ENCODE measurements around the gene PGAP1. TPM values are rescaled to one million over a fixed set of nuclear protein-coding genes. Genes with fewer than 3 reads are reported as not detected.

Gene PGAP1
- total RNA-seq, 1 donor from 2014 or later = 22.8 TPM

DNA sequence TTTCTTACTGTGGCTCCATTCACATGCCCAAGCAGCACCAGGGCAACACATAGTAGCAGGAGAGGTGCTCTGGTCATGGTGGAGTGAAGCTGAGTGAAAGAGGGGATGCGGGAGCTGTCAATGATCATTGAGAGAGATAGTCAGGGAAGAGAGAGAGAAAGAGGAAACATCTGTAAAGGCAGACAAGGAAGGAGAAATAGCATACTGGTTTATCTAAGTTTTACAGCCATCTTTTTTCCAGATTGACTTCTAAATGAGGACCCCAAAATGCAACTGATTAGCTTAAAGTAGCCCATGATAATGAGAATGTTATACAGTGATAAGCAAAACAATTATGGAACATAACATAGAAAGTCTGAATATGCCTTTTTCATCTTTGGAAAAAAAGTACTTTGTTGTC, 117.2 kb downstream of the PGAP1 start, which contains the start of gene C2orf66:
C2orf66 (minus strand) TSS at position 96 of the 400 bp plus-strand sequence; CDS start at position 77, 19 bp downstream.
- peaks cover 5% of the 10 kb centered on the region for H3K27me3 Mint-ChIP-seq (ENCODE audit: low read depth, unreplicated experiment)
- Histone ChIP-seq H2AFZ (ENCODE audit: low read depth, low read length) (no peak within 1 kb of the TSS), H3K4me2 (ENCODE audit: low read length) (no peak within 1 kb of the TSS), H4K20me1 (ENCODE audit: insufficient read depth, low read length) (no peaks in the 10 kb centered on the region), H3K9ac (ENCODE audit: low read length) (no peak within 1 kb of the TSS), H3K36me3 (ENCODE audit: insufficient read depth, low read length) (no peaks in the 10 kb centered on the region), H3K4me1 (ENCODE audit: insufficient read depth, low read length) (no peaks in the 10 kb centered on the region), H3K27ac (ENCODE audit: low read depth, low read length) (no peak within 1 kb of the TSS), H3K9me3 (ENCODE audit: insufficient read depth, low read depth, low read length) (no peaks in the 10 kb centered on the region), H3K27me3 (ENCODE audit: insufficient read depth, low read length) (no peaks in the 10 kb centered on the region), H3K79me2 (ENCODE audit: insufficient read depth, low read length) (no peaks in the 10 kb centered on the region), H3K4me3 (ENCODE audit: insufficient read depth, low read depth, low read length) (no peak within 1 kb of the TSS)
- no peak within 1 kb of the TSS for H3K27ac Mint-ChIP-seq (ENCODE audit: unreplicated experiment)
- no peaks in the 10 kb centered on the region for H3K4me1 Mint-ChIP-seq (ENCODE audit: low read depth, unreplicated experiment)
- H3K36me3 Mint-ChIP-seq (ENCODE audit: low read depth, unreplicated experiment) = no peaks in the 10 kb centered on the region
- no peak for DNase-seq (ENCODE audit: low read depth)
- H3K9me3 Mint-ChIP-seq (ENCODE audit: unreplicated experiment) = peaks cover 6% of the 10 kb centered on the region
- FAIRE-seq = no peak
- no peak within 1 kb of the TSS for H3K4me3 Mint-ChIP-seq (ENCODE audit: unreplicated experiment)
- TF ChIP-seq, protein P1, sequence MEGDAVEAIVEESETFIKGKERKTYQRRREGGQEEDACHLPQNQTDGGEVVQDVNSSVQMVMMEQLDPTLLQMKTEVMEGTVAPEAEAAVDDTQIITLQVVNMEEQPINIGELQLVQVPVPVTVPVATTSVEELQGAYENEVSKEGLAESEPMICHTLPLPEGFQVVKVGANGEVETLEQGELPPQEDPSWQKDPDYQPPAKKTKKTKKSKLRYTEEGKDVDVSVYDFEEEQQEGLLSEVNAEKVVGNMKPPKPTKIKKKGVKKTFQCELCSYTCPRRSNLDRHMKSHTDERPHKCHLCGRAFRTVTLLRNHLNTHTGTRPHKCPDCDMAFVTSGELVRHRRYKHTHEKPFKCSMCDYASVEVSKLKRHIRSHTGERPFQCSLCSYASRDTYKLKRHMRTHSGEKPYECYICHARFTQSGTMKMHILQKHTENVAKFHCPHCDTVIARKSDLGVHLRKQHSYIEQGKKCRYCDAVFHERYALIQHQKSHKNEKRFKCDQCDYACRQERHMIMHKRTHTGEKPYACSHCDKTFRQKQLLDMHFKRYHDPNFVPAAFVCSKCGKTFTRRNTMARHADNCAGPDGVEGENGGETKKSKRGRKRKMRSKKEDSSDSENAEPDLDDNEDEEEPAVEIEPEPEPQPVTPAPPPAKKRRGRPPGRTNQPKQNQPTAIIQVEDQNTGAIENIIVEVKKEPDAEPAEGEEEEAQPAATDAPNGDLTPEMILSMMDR (IDR thresholded peaks at IDR 0.05; ENCODE audit: insufficient read depth, low read depth, low read length) = no peak
- TF ChIP-seq EZH2 (IDR thresholded peaks at IDR 0.05; ENCODE audit: insufficient read depth, low read length) = no peak

DNA sequence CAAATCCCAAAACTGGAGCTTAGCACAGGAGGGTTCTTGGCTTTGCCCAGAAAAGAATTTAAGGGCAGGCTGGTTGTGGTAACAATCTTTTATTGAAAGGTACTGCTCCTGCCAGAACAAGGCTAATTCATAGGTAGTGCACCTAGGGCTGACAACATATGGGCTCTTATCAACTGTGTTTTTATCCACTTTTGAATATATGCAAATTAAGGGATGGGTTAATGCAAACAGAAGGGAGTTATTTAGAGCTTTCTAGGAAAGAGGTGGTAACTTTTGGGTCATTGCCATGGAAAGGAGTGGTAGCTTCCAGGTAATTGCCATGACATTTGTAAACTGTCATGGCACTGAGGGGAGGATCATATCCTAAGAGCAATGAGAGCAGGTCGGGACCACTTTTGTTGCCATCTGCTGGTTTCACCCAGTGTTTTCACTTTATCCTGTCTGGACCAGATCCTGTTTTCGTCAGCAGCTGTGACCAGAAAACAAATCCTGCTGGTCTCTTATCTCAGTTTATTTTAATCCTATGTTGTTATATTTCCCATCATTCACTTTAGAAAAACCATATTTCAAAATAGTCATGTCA, 118.3 kb downstream of the PGAP1 start:
- Mint-ChIP-seq H3K36me3 (ENCODE audit: low read depth, unreplicated experiment) (no peaks in the 10 kb centered on the region), H3K4me1 (ENCODE audit: low read depth, unreplicated experiment) (no peaks in the 10 kb centered on the region), H3K9me3 (ENCODE audit: unreplicated experiment) (no peaks in the 10 kb centered on the region), H3K27ac (ENCODE audit: unreplicated experiment) (no peak overlapping the region), H3K27me3 (ENCODE audit: low read depth, unreplicated experiment) (peaks cover 5% of the 10 kb centered on the region), H3K4me3 (ENCODE audit: unreplicated experiment) (no peak overlapping the region)
- Histone ChIP-seq H3K79me2 (ENCODE audit: insufficient read depth, low read length) (no peaks in the 10 kb centered on the region), H3K4me2 (ENCODE audit: low read length) (no peak overlapping the region), H2AFZ (ENCODE audit: low read depth, low read length) (no peak overlapping the region), H3K27ac (ENCODE audit: low read depth, low read length) (no peak overlapping the region), H3K27me3 (ENCODE audit: insufficient read depth, low read length) (no peaks in the 10 kb centered on the region), H3K36me3 (ENCODE audit: insufficient read depth, low read length) (no peaks in the 10 kb centered on the region), H4K20me1 (ENCODE audit: insufficient read depth, low read length) (no peaks in the 10 kb centered on the region), H3K4me3 (ENCODE audit: insufficient read depth, low read depth, low read length) (no peak overlapping the region), H3K9me3 (ENCODE audit: insufficient read depth, low read depth, low read length) (no peaks in the 10 kb centered on the region), H3K9ac (ENCODE audit: low read length) (no peak overlapping the region), H3K4me1 (ENCODE audit: insufficient read depth, low read length) (no peaks in the 10 kb centered on the region)
- DNase-seq (ENCODE audit: low read depth) = no peak
- TF ChIP-seq, protein P1 (IDR thresholded peaks at IDR 0.05; ENCODE audit: insufficient read depth, low read depth, low read length) = no peak
- TF ChIP-seq EZH2 (IDR thresholded peaks at IDR 0.05; ENCODE audit: insufficient read depth, low read length) = no peak
- no peak for FAIRE-seq

DNA sequence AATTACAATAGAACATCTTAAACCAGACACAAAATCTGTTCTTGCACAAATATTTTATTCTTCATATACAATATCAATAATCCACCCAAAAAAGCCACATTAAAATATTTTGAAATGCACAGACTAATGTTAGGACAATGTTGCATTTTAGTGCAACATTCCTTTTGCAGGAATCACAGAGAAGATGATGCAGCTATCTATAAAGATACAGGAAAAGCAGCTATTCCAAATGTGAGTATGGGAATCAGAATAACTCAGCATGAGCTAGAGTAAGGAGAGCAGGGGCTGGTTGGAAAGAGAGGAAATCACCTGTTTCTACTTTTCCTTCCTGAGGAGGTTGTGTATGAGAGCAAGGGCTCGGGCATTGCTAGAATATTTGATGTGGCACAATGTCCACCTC, 122.1 kb downstream of the PGAP1 start:
- Mint-ChIP-seq H3K27ac (ENCODE audit: unreplicated experiment) (no peak overlapping the region), H3K4me1 (ENCODE audit: low read depth, unreplicated experiment) (peaks cover 6% of the 10 kb centered on the region)

More for the DNA sequence above, 122.1 kb downstream of the PGAP1 start:
- TF ChIP-seq EZH2 (IDR thresholded peaks at IDR 0.05; ENCODE audit: insufficient read depth, low read length) = no peak
- TF ChIP-seq, protein P1 (IDR thresholded peaks at IDR 0.05; ENCODE audit: insufficient read depth, low read depth, low read length) = no peak
- Histone ChIP-seq H3K36me3 (ENCODE audit: insufficient read depth, low read length) (no peaks in the 10 kb centered on the region), H3K27ac (ENCODE audit: low read depth, low read length) (no peak overlapping the region), H3K9me3 (ENCODE audit: insufficient read depth, low read depth, low read length) (no peaks in the 10 kb centered on the region), H3K27me3 (ENCODE audit: insufficient read depth, low read length) (no peaks in the 10 kb centered on the region), H3K4me1 (ENCODE audit: insufficient read depth, low read length) (peaks cover 8% of the 10 kb centered on the region), H4K20me1 (ENCODE audit: insufficient read depth, low read length) (no peaks in the 10 kb centered on the region), H3K9ac (ENCODE audit: low read length) (no peak overlapping the region), H2AFZ (ENCODE audit: low read depth, low read length) (no peak overlapping the region), H3K79me2 (ENCODE audit: insufficient read depth, low read length) (peaks cover 1% of the 10 kb centered on the region), H3K4me2 (ENCODE audit: low read length) (no peak overlapping the region), H3K4me3 (ENCODE audit: insufficient read depth, low read depth, low read length) (no peak overlapping the region)
- FAIRE-seq (no peak), DNase-seq (ENCODE audit: low read depth) (no peak)
- H3K4me3 Mint-ChIP-seq (ENCODE audit: unreplicated experiment) = no peak overlapping the region
- H3K27me3 Mint-ChIP-seq (ENCODE audit: low read depth, unreplicated experiment) = no peaks in the 10 kb centered on the region
- no peaks in the 10 kb centered on the region for H3K9me3 Mint-ChIP-seq (ENCODE audit: unreplicated experiment)
- no peaks in the 10 kb centered on the region for H3K36me3 Mint-ChIP-seq (ENCODE audit: low read depth, unreplicated experiment)
